ENCODE data around the gene ADAMTS14. TPM values are rescaled to one million over a fixed set of nuclear protein-coding genes. Genes with fewer than 3 reads are reported as not detected.
A peak's percentile ranks its signal among the peaks of the same experiment; 100 is the strongest.

Gene ADAMTS14
- total RNA-seq, 1 donor from 2014 or later: 0.19 TPM

- TF ChIP-seq CTCF (conservative IDR thresholded peaks at IDR 0.05): no peak
- no peaks in the 10 kb centered on the region for H3K27me3 Mint-ChIP-seq (ENCODE audit: low read depth)
- H3K4me1 Mint-ChIP-seq: no peaks in the 10 kb centered on the region
- H3K27ac Mint-ChIP-seq (ENCODE audit: unreplicated experiment): peak overlapping the region; percentile 9
- H3K4me3 Mint-ChIP-seq: no peak overlapping the region
- no peak for DNase-seq (ENCODE audit: low read depth, low spot score)
- no peaks in the 10 kb centered on the region for H3K36me3 Mint-ChIP-seq (ENCODE audit: low read depth)
- H3K9me3 Mint-ChIP-seq: no peaks in the 10 kb centered on the region
Measured at GRCh38 chr10:70699659-70700174, 27.4 kb downstream of the ADAMTS14 start.

DNA sequence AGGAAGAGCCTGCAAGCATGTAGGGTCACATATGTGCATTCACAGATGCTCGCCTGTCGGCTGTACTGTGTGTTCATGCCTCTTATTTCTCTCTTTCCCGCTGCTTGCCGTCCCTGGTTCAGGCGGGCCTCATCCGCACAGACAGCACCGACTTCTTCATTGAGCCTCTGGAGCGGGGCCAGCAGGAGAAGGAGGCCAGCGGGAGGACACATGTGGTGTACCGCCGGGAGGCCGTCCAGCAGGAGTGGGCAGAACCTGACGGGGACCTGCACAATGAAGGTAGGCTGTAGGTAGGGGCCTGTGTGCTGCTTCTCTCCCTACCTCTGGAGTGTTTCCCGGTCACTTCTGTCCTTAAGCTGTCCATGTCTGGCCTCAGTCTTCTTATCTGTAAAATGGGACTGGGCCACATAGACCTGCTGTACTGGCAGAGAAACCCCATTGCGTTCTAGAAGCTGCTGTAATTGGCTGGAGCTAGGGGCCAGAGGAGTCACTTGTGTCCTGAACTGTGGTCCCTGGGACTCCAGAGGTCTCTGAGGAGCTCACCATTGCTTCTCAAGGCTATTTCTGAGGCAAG, 30.0 kb downstream of the ADAMTS14 start:
- no peak for TF ChIP-seq CTCF (conservative IDR thresholded peaks at IDR 0.05)
- Mint-ChIP-seq H3K27me3 (ENCODE audit: low read depth) (no peaks in the 10 kb centered on the region), H3K36me3 (ENCODE audit: low read depth) (no peaks in the 10 kb centered on the region), H3K27ac (ENCODE audit: unreplicated experiment) (no peak overlapping the region), H3K9me3 (no peaks in the 10 kb centered on the region), H3K4me3 (no peak overlapping the region), H3K4me1 (no peaks in the 10 kb centered on the region)
- no peak for DNase-seq (ENCODE audit: low read depth, low spot score)

DNA sequence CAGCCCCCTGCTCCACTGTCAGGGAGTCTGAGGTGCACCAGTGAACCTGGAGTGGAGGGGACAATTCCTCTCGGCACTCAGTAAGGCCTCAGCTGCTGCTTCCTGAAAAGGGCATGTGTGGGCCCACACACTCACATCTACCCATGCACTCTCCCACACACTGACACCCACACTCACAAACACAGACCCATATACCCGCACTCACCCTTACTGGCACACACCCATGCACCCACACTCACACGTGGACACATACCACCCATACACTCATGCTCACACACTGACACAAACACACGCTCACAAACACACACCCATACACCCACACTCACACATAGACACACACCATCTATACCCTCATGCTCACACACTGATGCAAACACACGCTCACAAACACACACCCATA, 31.9 kb downstream of the ADAMTS14 start:
- Mint-ChIP-seq H3K4me1 (no peaks in the 10 kb centered on the region), H3K27ac (ENCODE audit: unreplicated experiment) (no peak overlapping the region), H3K9me3 (no peaks in the 10 kb centered on the region), H3K27me3 (ENCODE audit: low read depth) (no peaks in the 10 kb centered on the region), H3K36me3 (ENCODE audit: low read depth) (no peaks in the 10 kb centered on the region), H3K4me3 (no peak overlapping the region)
- no peak for TF ChIP-seq CTCF (conservative IDR thresholded peaks at IDR 0.05)
- no peak for DNase-seq (ENCODE audit: low read depth, low spot score)

GRCh38 chr10:70705121-70705861, 33.0 kb downstream of the ADAMTS14 start:
- Mint-ChIP-seq H3K9me3 (no peaks in the 10 kb centered on the region), H3K4me1 (no peaks in the 10 kb centered on the region), H3K27me3 (ENCODE audit: low read depth) (no peaks in the 10 kb centered on the region), H3K4me3 (no peak overlapping the region), H3K36me3 (ENCODE audit: low read depth) (no peaks in the 10 kb centered on the region), H3K27ac (ENCODE audit: unreplicated experiment) (no peak overlapping the region)
- no peak for TF ChIP-seq CTCF (conservative IDR thresholded peaks at IDR 0.05)
- no peak for DNase-seq (ENCODE audit: low read depth, low spot score)

DNA sequence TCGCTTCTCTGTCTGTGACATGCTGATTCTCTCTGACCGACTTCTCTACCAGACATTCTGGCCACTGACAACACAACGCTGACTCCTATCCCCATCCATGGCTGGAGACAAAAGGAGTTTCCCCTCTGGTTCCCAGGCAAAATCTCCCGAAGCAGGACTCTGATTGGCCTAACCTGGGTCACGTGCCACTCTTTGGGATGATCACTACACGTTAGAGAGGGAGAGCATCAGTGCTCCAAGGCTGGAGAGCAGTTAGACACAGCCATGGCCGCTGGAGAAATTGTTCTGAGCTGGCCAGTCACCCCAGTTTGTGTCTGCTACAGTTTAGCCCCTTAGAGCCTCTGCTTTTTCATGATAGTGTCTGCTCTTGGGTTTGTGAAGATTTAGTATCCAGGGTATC, 38.9 kb downstream of the ADAMTS14 start:
- peaks cover 16% of the 10 kb centered on the region for H3K4me1 Mint-ChIP-seq
- no peak overlapping the region for H3K4me3 Mint-ChIP-seq
- no peak overlapping the region for H3K27ac Mint-ChIP-seq (ENCODE audit: unreplicated experiment)
- no peak for TF ChIP-seq CTCF (conservative IDR thresholded peaks at IDR 0.05)
- no peak for DNase-seq (ENCODE audit: low read depth, low spot score)
- H3K27me3 Mint-ChIP-seq (ENCODE audit: low read depth): no peaks in the 10 kb centered on the region
- H3K9me3 Mint-ChIP-seq: no peaks in the 10 kb centered on the region
- no peaks in the 10 kb centered on the region for H3K36me3 Mint-ChIP-seq (ENCODE audit: low read depth)

Data from neural crest cell (in vitro differentiated cells).